ENCODE measurements around the gene GRIA3. TPM values are rescaled to one million over a fixed set of nuclear protein-coding genes. Genes with fewer than 3 reads are reported as not detected.

GRIA3 gene
- total RNA-seq, 1 experiment from 2014 or later = not detected

- Histone ChIP-seq H3K4me2 (ENCODE audit: low read length) (no peak overlapping the region), H3K27ac (ENCODE audit: low read length) (no peak overlapping the region), H3F3A (ENCODE audit: low read length, unreplicated experiment) (no peaks in the 10 kb centered on the region), H3K4me3 (ENCODE audit: low read length) (no peak overlapping the region), H2AFZ (ENCODE audit: low read length) (no peak overlapping the region), H3K4me1 (ENCODE audit: insufficient read depth, low read length) (no peaks in the 10 kb centered on the region), H3K27me3 (ENCODE audit: low read length) (no peaks in the 10 kb centered on the region), H4K20me1 (ENCODE audit: low read length) (no peaks in the 10 kb centered on the region), H3K9me3 (ENCODE audit: low read length) (no peaks in the 10 kb centered on the region), H3K9ac (ENCODE audit: low read length) (no peak overlapping the region), H3K79me2 (ENCODE audit: low read length) (no peaks in the 10 kb centered on the region), H3K9me2 (replicated peaks; ENCODE audit: low read length) (no peaks in the 10 kb centered on the region), H3K36me3 (ENCODE audit: low read depth, low read length) (no peaks in the 10 kb centered on the region)
- POLR2A ChIA-PET (ENCODE audit: unreplicated experiment) = no interaction called here
- DNase-seq = no peak
- BruUV-seq (replicated peaks) = no TSS peak
- intact Hi-C loops (cut with micrococcal nuclease) = no loop called here
- no peak for ATAC-seq
- TF ChIP-seq EZH2 (IDR thresholded peaks at IDR 0.05; ENCODE audit: low read length, unreplicated experiment) = no peak
- no peak for TF ChIP-seq EZH2phosphoT487 (IDR thresholded peaks at IDR 0.05; ENCODE audit: borderline replicate concordance, low read length)
- TF ChIP-seq CTCF (conservative IDR thresholded peaks at IDR 0.05; ENCODE audit: low read depth, low read length) = no peak
- CTCF ChIA-PET = no interaction called here
Measured at GRCh38 chrX:123405231-123405630, 221.2 kb downstream of the GRIA3 start.

- Histone ChIP-seq H3K79me2 (ENCODE audit: low read length) (no peaks in the 10 kb centered on the region), H3F3A (ENCODE audit: low read length, unreplicated experiment) (no peaks in the 10 kb centered on the region), H3K9ac (ENCODE audit: low read length) (no peak overlapping the region), H3K27me3 (ENCODE audit: low read length) (no peaks in the 10 kb centered on the region), H3K4me1 (ENCODE audit: insufficient read depth, low read length) (0 out of 2 replicates have a peak, but pooled peaks cover 3% of the 10 kb centered on the region), H2AFZ (ENCODE audit: low read length) (no peak overlapping the region), H3K9me2 (replicated peaks; ENCODE audit: low read length) (no peaks in the 10 kb centered on the region), H3K36me3 (ENCODE audit: low read depth, low read length) (no peaks in the 10 kb centered on the region), H3K27ac (ENCODE audit: low read length) (no peak overlapping the region), H4K20me1 (ENCODE audit: low read length) (no peaks in the 10 kb centered on the region), H3K9me3 (ENCODE audit: low read length) (no peaks in the 10 kb centered on the region), H3K4me2 (ENCODE audit: low read length) (no peak overlapping the region), H3K4me3 (ENCODE audit: low read length) (no peak overlapping the region)
- no peak for TF ChIP-seq CTCF (conservative IDR thresholded peaks at IDR 0.05; ENCODE audit: low read depth, low read length)
- no peak for TF ChIP-seq EZH2 (IDR thresholded peaks at IDR 0.05; ENCODE audit: low read length, unreplicated experiment)
- TF ChIP-seq EZH2phosphoT487 (IDR thresholded peaks at IDR 0.05; ENCODE audit: borderline replicate concordance, low read length) = no peak
- DNase-seq (no peak), ATAC-seq (no peak)
- no TSS peak for BruUV-seq (replicated peaks)
- POLR2A ChIA-PET (ENCODE audit: unreplicated experiment) = no interaction called here
- intact Hi-C loops (cut with micrococcal nuclease) = no loop called here
- CTCF ChIA-PET = no interaction called here
Measured at GRCh38 chrX:123408821-123409737, 225.0 kb downstream of the GRIA3 start.

DNA sequence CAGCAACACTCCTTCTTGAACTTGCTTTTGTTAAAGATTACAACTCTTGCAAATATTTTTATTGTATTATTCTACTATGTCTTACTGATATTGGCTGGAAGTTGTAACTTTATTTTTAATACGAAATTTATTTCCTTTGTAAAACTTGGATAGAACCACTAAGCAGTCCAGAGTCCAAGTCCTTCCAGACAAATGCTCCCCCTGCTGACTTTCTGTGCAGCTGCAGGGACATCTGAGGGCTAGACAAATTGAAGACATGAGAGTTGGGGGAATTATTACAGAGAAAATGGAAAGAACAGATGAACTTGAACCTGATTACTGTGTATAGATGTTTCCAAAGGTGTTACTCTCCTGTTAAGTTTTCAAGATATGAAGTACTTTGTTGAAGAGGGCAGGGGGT lies 238.8 kb downstream of the GRIA3 start:
- ChIA-PET POLR2A (ENCODE audit: unreplicated experiment) (no interaction called here), CTCF (no interaction called here)
- H3K27me3 ChIP-seq (ENCODE audit: low read length) = no peaks in the 10 kb centered on the region
- no peak overlapping the region for H2AFZ ChIP-seq (ENCODE audit: low read length)
- 0 out of 2 replicates have a peak, but pooled peaks have one; percentile 28 for ATAC-seq
- DNase-seq = peak; percentile 53
- H3F3A ChIP-seq (ENCODE audit: low read length, unreplicated experiment) = no peaks in the 10 kb centered on the region
- TF ChIP-seq EZH2 (IDR thresholded peaks at IDR 0.05; ENCODE audit: low read length, unreplicated experiment) (no peak), CTCF (conservative IDR thresholded peaks at IDR 0.05; ENCODE audit: low read depth, low read length) (peak; percentile 82)
- H3K4me1 ChIP-seq (ENCODE audit: insufficient read depth, low read length) = peaks cover 25% of the 10 kb centered on the region
- no peaks in the 10 kb centered on the region for H3K9me3 ChIP-seq (ENCODE audit: low read length)
- H3K9me2 ChIP-seq (replicated peaks; ENCODE audit: low read length) = no peaks in the 10 kb centered on the region
- no peak overlapping the region for H3K4me2 ChIP-seq (ENCODE audit: low read length)
- intact Hi-C loops (cut with micrococcal nuclease) = loop anchor here (2.0 to 5.0 kb wide), 2 partner anchors 91 to 144 kb away; no protein-coding TSS in a partner anchor
- H3K79me2 ChIP-seq (ENCODE audit: low read length) = no peaks in the 10 kb centered on the region
- no peak overlapping the region for H3K9ac ChIP-seq (ENCODE audit: low read length)
- BruUV-seq (replicated peaks) = no TSS peak
- H3K4me3 ChIP-seq (ENCODE audit: low read length) = no peak overlapping the region
- no peaks in the 10 kb centered on the region for H3K36me3 ChIP-seq (ENCODE audit: low read depth, low read length)
- H4K20me1 ChIP-seq (ENCODE audit: low read length) = no peaks in the 10 kb centered on the region
- no peak overlapping the region for H3K27ac ChIP-seq (ENCODE audit: low read length)
